Stimulated activated CD4-positive, alpha-beta T cell treated with anti-CD3 and anti-CD28 coated beads, Interleukin-2, amount 100 ng/mL, for 4 hours (primary cell): ENCODE data around the gene PLCB1.

Experiments used
- DNase-seq: peaks from one replicate; pipeline ENCODE4 v3.0.0-alpha.2; 2020; ENCODE audit warnings: low read depth

PLCB1 gene

GRCh38 chr20:8722277-8722928 lies 590.3 kb downstream of the PLCB1 start:
- DNase-seq: no peak

- no peak for DNase-seq
These were observed 591.2 kb downstream of the PLCB1 start for GRCh38 chr20:8723296-8723695.

- no peak for DNase-seq
These were observed 592.8 kb downstream of the PLCB1 start for GRCh38 chr20:8724884-8725283.

GRCh38 chr20:8726460-8726859 lies 594.4 kb downstream of the PLCB1 start:
- no peak for DNase-seq

GRCh38 chr20:8735014-8735413 lies 602.9 kb downstream of the PLCB1 start:
- DNase-seq: no peak

GRCh38 chr20:8735674-8736073 lies 603.6 kb downstream of the PLCB1 start:
- DNase-seq: no peak

- no peak for DNase-seq
These were observed 608.2 kb downstream of the PLCB1 start for GRCh38 chr20:8740265-8740664.

- no peak for DNase-seq
These were observed 612.3 kb downstream of the PLCB1 start for GRCh38 chr20:8744228-8744844.

GRCh38 chr20:8749101-8749500 lies 617.0 kb downstream of the PLCB1 start:
- no peak for DNase-seq

- DNase-seq: no peak
These were observed 617.9 kb downstream of the PLCB1 start for GRCh38 chr20:8749986-8750385.

GRCh38 chr20:8755340-8756118 lies 623.5 kb downstream of the PLCB1 start:
- DNase-seq: no peak

- no peak for DNase-seq
These were observed 624.3 kb downstream of the PLCB1 start for GRCh38 chr20:8756410-8756809.

GRCh38 chr20:8757146-8757545 lies 625.1 kb downstream of the PLCB1 start:
- DNase-seq: no peak

GRCh38 chr20:8764344-8764962 lies 632.4 kb downstream of the PLCB1 start:
- DNase-seq: no peak

GRCh38 chr20:8766868-8767390 lies 634.9 kb downstream of the PLCB1 start:
- DNase-seq: no peak

- no peak for DNase-seq
These were observed 642.3 kb downstream of the PLCB1 start for GRCh38 chr20:8774412-8774811.

- no peak for DNase-seq
These were observed 645.8 kb downstream of the PLCB1 start for GRCh38 chr20:8777911-8778310.

- DNase-seq: no peak
These were observed 646.3 kb downstream of the PLCB1 start for GRCh38 chr20:8778387-8778786.

- no peak for DNase-seq
These were observed 648.8 kb downstream of the PLCB1 start for GRCh38 chr20:8780915-8781314.

- DNase-seq: no peak
These were observed 650.7 kb downstream of the PLCB1 start for GRCh38 chr20:8782804-8783203.

- DNase-seq: no peak
These were observed 651.7 kb downstream of the PLCB1 start for GRCh38 chr20:8783734-8784133.

GRCh38 chr20:8786383-8786782 lies 654.3 kb downstream of the PLCB1 start:
- no peak for DNase-seq

- DNase-seq: no peak
These were observed 655.0 kb downstream of the PLCB1 start for GRCh38 chr20:8787090-8787489.
